Esophagus squamous epithelium (tissue), 5 donors: ENCODE results near the gene ZNF277. TPM values are rescaled to one million over a fixed set of nuclear protein-coding genes. Genes with fewer than 3 reads are reported as not detected.

ENCODE experiments used
- DNase-seq: peaks from one replicate; lab custom pipeline; 2025; lab: John Stamatoyannopoulos, UW
- H3K27ac ChIP-seq, 4 donors: fragments of 200-600 bp; sonication (generic); one replicate each; pipeline ENCODE4 v1.5.1; 2016 to 2019; ENCODE audit warnings: mild to moderate bottlenecking in 1 of 4
- H3K27me3 ChIP-seq, 4 donors: fragments of 200-600 bp; sonication (generic); 1 replicate in 3 of 4; 2 replicates in 1 of 4; pipeline versions ENCODE4 v1.5.1 to v1.6.0; 2017 to 2021; ENCODE audit warnings: antibody characterized with exemption in 1 of 4
- H3K36me3 ChIP-seq, 3 donors: fragments of 200-600 bp; sonication (generic); one replicate each; pipeline ENCODE4 v1.5.1; 2016 to 2019
- H3K4me1 ChIP-seq, 3 donors: fragments of 200-600 bp; sonication (generic); one replicate each; pipeline ENCODE4 v1.5.1; 2017 to 2019
- H3K4me3 ChIP-seq, 4 donors: fragments of 200-600 bp; sonication (generic); 1 replicate in 3 of 4; 2 replicates in 1 of 4; pipeline ENCODE4 v1.5.1; 2016 to 2019; ENCODE audit warnings: mild to moderate bottlenecking in 2 of 4, moderate library complexity in 1 of 4
- H3K9me3 ChIP-seq, 3 donors: fragments of 200-600 bp; sonication (generic); one replicate each; pipeline ENCODE4 v1.5.1; 2016 to 2019
- CTCF ChIP-seq, 6 experiments: fragments of 450-650 bp in 4 of 6; fragments of 200-600 bp in 2 of 6; sonication (generic) in 2 of 6; IDR thresholded peaks; one replicate each; pipeline ENCODE4 v1.5.1; 2016 to 2019; ENCODE audit warnings: antibody characterized with exemption in 6 of 6, mild to moderate bottlenecking in 4 of 6, moderate library complexity in 4 of 6
- POLR2A ChIP-seq, 4 donors: fragments of 450-650 bp; IDR thresholded peaks; one replicate each; pipeline ENCODE4 v1.6.1; 2017; ENCODE audit warnings: antibody characterized with exemption in 4 of 4, mild to moderate bottlenecking in 4 of 4, moderate library complexity in 3 of 4
- WGBS, 2 donors: methylation state at CpG; one replicate each; pipeline ENCODE4 v1.1.5; 2018; 5-methylcytosine and 5-hydroxymethylcytosine counted together
- intact Hi-C: fragments of 100-400 bp; cut with DNase I; formaldehyde crosslinking; loops from one replicate; pipeline ENCODE4 v1.15.0; 2022
- total RNA-seq, 4 donors: library from RNA; depleted of rRNA; stranded (reverse); fragments of >200 nt; gene quantifications; one replicate each; pipeline ENCODE4 v1.1.0, GENCODE V29; 2016
- donor health status: DM: yes; HTN: yes; CAD: no.

ZNF277 gene
- total RNA-seq, 4 donors from 2014 or later = 7.3 to 32.0 (median 19.6) TPM

- Histone ChIP-seq H3K27me3 (no peaks in the 10 kb centered on the region), H3K4me3 (no peak overlapping the region), H3K27ac (no peak overlapping the region), H3K9me3 (peaks cover 0 to 7% (median 0%) of the 10 kb centered on the region in 3 donors), H3K4me1 (peaks cover 0 to 20% (median 3%) of the 10 kb centered on the region in 3 donors), H3K36me3 (no peaks in the 10 kb centered on the region)
- TF ChIP-seq CTCF (IDR thresholded peaks at IDR 0.05) = no peak
- TF ChIP-seq POLR2A (IDR thresholded peaks at IDR 0.05) = no peak
- 83 to 93% methylated on average over 5 of the region's 5 CpGs for WGBS, 2 donors
- intact Hi-C loops = loop anchor here (10.0 kb wide), 1 partner anchor 425 kb away; no protein-coding TSS in a partner anchor
- DNase-seq = no peak
These were observed 16.8 kb upstream of the ZNF277 start for GRCh38 chr7:112189691-112190090.

DNA sequence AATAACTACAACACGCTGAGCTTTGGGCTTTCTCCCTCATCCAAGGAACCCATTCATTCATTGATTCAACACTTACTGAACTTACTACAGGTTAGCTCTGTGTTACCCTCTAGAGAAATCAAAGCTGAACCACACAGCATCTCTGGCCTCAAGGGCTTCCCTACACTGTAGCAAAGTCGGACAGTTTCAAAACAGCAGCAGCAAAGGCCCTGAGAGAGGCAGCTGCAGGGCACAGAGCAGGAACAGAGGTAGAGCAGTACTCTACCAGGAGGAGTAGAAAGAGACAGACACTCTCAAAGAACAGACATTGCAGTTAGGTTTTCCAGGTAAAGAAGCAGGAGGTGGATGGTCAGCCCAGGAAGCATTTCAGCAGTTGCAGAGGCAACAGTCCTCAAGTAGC, 16.4 kb upstream of the ZNF277 start:
- H3K4me1 ChIP-seq = peaks cover 0 to 20% (median 3%) of the 10 kb centered on the region in 3 donors

DNA sequence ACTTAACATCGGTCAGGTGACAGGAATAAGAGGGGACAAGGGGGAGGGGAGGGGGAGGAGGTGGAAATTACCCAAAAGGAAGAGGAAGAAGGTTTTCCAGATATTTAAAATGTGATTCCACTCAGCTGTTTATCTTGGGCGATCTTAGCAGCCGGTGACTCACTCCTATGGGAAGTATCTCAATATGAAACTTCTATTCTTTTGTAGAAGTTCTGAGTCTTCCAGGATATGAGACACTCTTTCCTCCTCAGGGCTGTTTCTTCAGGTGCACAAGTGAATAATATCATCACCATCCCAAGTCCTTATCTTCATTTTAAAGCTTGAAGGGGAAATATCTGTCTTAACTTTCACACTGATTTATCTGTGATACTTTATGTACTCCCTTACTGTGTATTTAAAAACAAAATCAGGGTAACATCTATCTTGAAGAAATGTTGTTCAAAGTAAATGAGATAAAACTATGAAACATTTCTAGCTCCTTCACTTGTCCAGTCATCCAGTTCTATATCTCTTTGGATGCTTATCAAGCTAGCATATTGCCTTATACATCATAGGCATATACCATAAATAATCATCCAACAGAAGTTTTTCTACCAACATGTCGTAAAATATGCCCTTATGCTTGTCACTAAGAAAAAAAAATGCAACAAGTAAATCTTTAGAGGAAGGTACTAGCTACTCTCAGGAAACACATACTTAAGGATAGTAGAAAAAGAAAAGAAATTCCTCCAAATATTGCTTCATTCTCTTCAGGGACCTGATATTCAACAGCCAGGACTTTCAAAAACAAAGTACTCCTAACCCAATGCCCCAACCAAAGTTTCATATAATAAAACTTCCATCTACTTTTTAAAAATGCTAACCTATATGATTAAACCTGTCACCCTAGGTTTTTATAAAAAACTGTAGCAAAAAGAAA, 14.0 kb upstream of the ZNF277 start:
- DNase-seq = no peak
- TF ChIP-seq POLR2A (IDR thresholded peaks at IDR 0.05) = no peak
- TF ChIP-seq CTCF (IDR thresholded peaks at IDR 0.05) = no peak
- Histone ChIP-seq H3K27ac (peak overlapping the region in 3 of 4 donors; percentile 0 to 40 (median 30)), H3K27me3 (no peaks in the 10 kb centered on the region), H3K4me3 (no peak overlapping the region), H3K36me3 (no peaks in the 10 kb centered on the region), H3K4me1 (peaks cover 0 to 10% (median 3%) of the 10 kb centered on the region in 3 donors), H3K9me3 (peaks cover 0 to 7% (median 0%) of the 10 kb centered on the region in 3 donors)
- 41 to 48% methylated on average over 4 of the region's 4 CpGs for WGBS, 2 donors
- intact Hi-C loops = loop anchor here (10.0 kb wide), 1 partner anchor 428 kb away; no protein-coding TSS in a partner anchor

More for the DNA sequence above, 16.4 kb upstream of the ZNF277 start:
- Histone ChIP-seq H3K4me3 (no peak overlapping the region), H3K27ac (no peak overlapping the region), H3K27me3 (no peaks in the 10 kb centered on the region), H3K36me3 (no peaks in the 10 kb centered on the region), H3K9me3 (peaks cover 0 to 7% (median 0%) of the 10 kb centered on the region in 3 donors)
- intact Hi-C loops = loop anchor here (10.0 kb wide), 1 partner anchor 425 kb away; no protein-coding TSS in a partner anchor
- WGBS, 2 donors = 90% methylated on average over 2 of the region's 2 CpGs; no CpG with 5 or more reads in 1 of the 2 donors
- DNase-seq = no peak
- TF ChIP-seq CTCF (IDR thresholded peaks at IDR 0.05) (no peak), POLR2A (IDR thresholded peaks at IDR 0.05) (no peak)

GRCh38 chr7:112193915-112194502, 12.5 kb upstream of the ZNF277 start:
- Histone ChIP-seq H3K27ac (no peak overlapping the region), H3K9me3 (peaks cover 0 to 7% (median 0%) of the 10 kb centered on the region in 3 donors), H3K36me3 (no peaks in the 10 kb centered on the region), H3K4me1 (peaks cover 0 to 13% (median 3%) of the 10 kb centered on the region in 3 donors), H3K4me3 (no peak overlapping the region), H3K27me3 (no peaks in the 10 kb centered on the region)
- no peak for DNase-seq
- intact Hi-C loops = loop anchor here (10.0 kb wide), 1 partner anchor 429 kb away; no protein-coding TSS in a partner anchor
- TF ChIP-seq CTCF (IDR thresholded peaks at IDR 0.05) (no peak), POLR2A (IDR thresholded peaks at IDR 0.05) (no peak)
